Keratinocyte (primary cell): ENCODE results near the gene GRAMD2A. TPM values are rescaled to one million over a fixed set of nuclear protein-coding genes. Genes with fewer than 3 reads are reported as not detected.

Experiments used
- DNase-seq: peaks from one replicate; pipeline ENCODE4 v3.0.0-alpha.2; 2011; ENCODE audit warnings: low read depth, missing footprints, low spot score
- FAIRE-seq: peaks from 2 replicates; lab custom pipeline; 2011; peaks lifted over from hg19 to GRCh38; lab: Jason Lieb, UNC
- H2AFZ ChIP-seq: 2 replicates; pipeline ENCODE4 v1.6.0; 2012; ENCODE audit warnings: low read length, control low read depth, inconsistent platforms; ENCODE audit not compliant: control insufficient read depth
- H3K27ac ChIP-seq: 2 replicates; pipeline ENCODE4 v1.5.1; 2011; ENCODE audit warnings: low read length; ENCODE audit not compliant: control insufficient read depth, insufficient read depth
- H3K27me3 ChIP-seq: 3 replicates; pipeline ENCODE4 v1.6.0; 2011; ENCODE audit warnings: low read length; ENCODE audit not compliant: control insufficient read depth, insufficient read depth; ENCODE audit errors: extremely low read depth
- H3K36me3 ChIP-seq, 2 experiments: 2 replicates in 1 of 2; 3 replicates in 1 of 2; pipeline ENCODE4 v1.5.1; 2011; ENCODE audit warnings: low read length in 2 of 2, mild to moderate bottlenecking in 1 of 2; ENCODE audit not compliant: control insufficient read depth in 2 of 2, insufficient read depth in 2 of 2; ENCODE audit errors: extremely low read depth in 1 of 2
- H3K4me1 ChIP-seq: 3 replicates; pipeline ENCODE4 v1.5.1; 2011; ENCODE audit warnings: low read length; ENCODE audit not compliant: control insufficient read depth, insufficient read depth; ENCODE audit errors: extremely low read depth
- H3K4me2 ChIP-seq: 3 replicates; pipeline ENCODE4 v1.6.0; 2011; ENCODE audit warnings: low read depth, low read length; ENCODE audit not compliant: control insufficient read depth, insufficient read depth; ENCODE audit errors: extremely low read depth
- H3K4me3 ChIP-seq, 3 experiments: fragments of 200-600 bp in 1 of 3; sonication (generic) in 1 of 3; 2 replicates in 2 of 3; 3 replicates in 1 of 3; pipeline ENCODE4 v1.5.1; 2011 to 2016; ENCODE audit warnings: low read length in 3 of 3, mild to moderate bottlenecking in 3 of 3, control low read depth in 2 of 3, inconsistent platforms in 1 of 3, low read depth in 1 of 3, mixed read lengths in 1 of 3, mixed run types in 1 of 3, moderate library complexity in 1 of 3; ENCODE audit not compliant: control insufficient read depth in 2 of 3, insufficient read depth in 2 of 3; ENCODE audit errors: extremely low read depth in 1 of 3
- H3K79me2 ChIP-seq: 2 replicates; pipeline ENCODE4 v1.6.0; 2012; ENCODE audit warnings: low read length; ENCODE audit not compliant: control insufficient read depth, insufficient read depth
- H3K9ac ChIP-seq: 3 replicates; pipeline ENCODE4 v1.6.0; 2011; ENCODE audit warnings: low read length; ENCODE audit not compliant: control insufficient read depth, insufficient read depth; ENCODE audit errors: extremely low read depth
- H3K9me1 ChIP-seq: 3 replicates; pipeline ENCODE4 v1.6.0; 2011; ENCODE audit warnings: low read length; ENCODE audit not compliant: control insufficient read depth, insufficient read depth; ENCODE audit errors: extremely low read depth
- H3K9me3 ChIP-seq: 2 replicates; pipeline ENCODE4 v1.5.1; 2012; ENCODE audit warnings: low read depth, low read length; ENCODE audit not compliant: control insufficient read depth
- H4K20me1 ChIP-seq: 3 replicates; pipeline ENCODE4 v1.6.0; 2011; ENCODE audit warnings: low read length; ENCODE audit not compliant: control insufficient read depth, insufficient read depth; ENCODE audit errors: extremely low read depth
- CTCF ChIP-seq, 3 experiments: IDR thresholded peaks in 1 of 3; conservative IDR thresholded peaks in 1 of 3; optimal IDR thresholded peaks in 1 of 3; 2 replicates in 2 of 3; 3 replicates in 1 of 3; pipeline versions ENCODE3 to v1.5.1; 2011; ENCODE audit warnings: low read length in 3 of 3, mild to moderate bottlenecking in 3 of 3, moderate library complexity in 2 of 3, control low read depth in 1 of 3, inconsistent platforms in 1 of 3; ENCODE audit not compliant: insufficient read depth in 2 of 3; ENCODE audit errors: extremely low read depth in 1 of 3
- EZH2 ChIP-seq: IDR thresholded peaks from one replicate; pipeline ENCODE4 v1.6.1; 2012; ENCODE audit warnings: inconsistent platforms, mild to moderate bottlenecking, low read length, moderate library complexity
- dilution Hi-C: fragments of 300-500 bp; cut with MboI; formaldehyde crosslinking; loops from one replicate; pipeline ENCODE4 v1.7.0; 2020; ENCODE audit warnings: low sequenced_read_pairs; ENCODE audit not compliant: extremely low pct_ligation_motif_present
- polyA minus RNA-seq, 3 experiments: library from RNA; depleted of rRNA, polyadenylated mRNA; stranded (reverse); fragments of >200 nt; gene quantifications; 1 replicate in 1 of 3; 2 replicates in 1 of 3; 3 replicates in 1 of 3; pipeline ENCODE4 v1.2.3, GENCODE V29; 2011
- polyA plus RNA-seq, 5 experiments: library from polyadenylated mRNA; depleted of rRNA in 3 of 5; stranded (reverse) in 3 of 5; stranded (forward) in 1 of 5; unstranded in 1 of 5; fragments of >200 nt; gene quantifications; 1 replicate in 1 of 5; 2 replicates in 3 of 5; 3 replicates in 1 of 5; pipeline versions ENCODE4 v1.2.1 to v1.2.3, GENCODE V29; 2011 to 2012; ENCODE audit warnings: missing spikeins in 2 of 5, low read depth in 1 of 5, low replicate concordance in 1 of 5

Gene GRAMD2A
- 2.5 to 7.8 TPM (median 5.7 TPM) in 3 replicates for polyA plus RNA-seq
- 2.1 TPM for polyA plus RNA-seq (2011; ENCODE audit: low read depth)
- 4.8 and 5.3 TPM in 2 replicates for polyA plus RNA-seq (2011; cell fraction: cytosol; rRNA removed)
- polyA plus RNA-seq (2011; cell fraction: nucleus; rRNA removed): 10.8 and 11.8 TPM in 2 replicates
- polyA plus RNA-seq (2012; ENCODE audit: low replicate concordance): 1.9 and 5.2 TPM in 2 replicates
- 2.4 to 11.3 TPM (median 6.0 TPM) in 3 replicates for polyA minus RNA-seq
- polyA minus RNA-seq (2011; cell fraction: cytosol; rRNA and poly(A)+ RNA removed): 3.3 TPM
- polyA minus RNA-seq (2011; cell fraction: nucleus; rRNA and poly(A)+ RNA removed): 3.3 and 9.9 TPM in 2 replicates

DNA sequence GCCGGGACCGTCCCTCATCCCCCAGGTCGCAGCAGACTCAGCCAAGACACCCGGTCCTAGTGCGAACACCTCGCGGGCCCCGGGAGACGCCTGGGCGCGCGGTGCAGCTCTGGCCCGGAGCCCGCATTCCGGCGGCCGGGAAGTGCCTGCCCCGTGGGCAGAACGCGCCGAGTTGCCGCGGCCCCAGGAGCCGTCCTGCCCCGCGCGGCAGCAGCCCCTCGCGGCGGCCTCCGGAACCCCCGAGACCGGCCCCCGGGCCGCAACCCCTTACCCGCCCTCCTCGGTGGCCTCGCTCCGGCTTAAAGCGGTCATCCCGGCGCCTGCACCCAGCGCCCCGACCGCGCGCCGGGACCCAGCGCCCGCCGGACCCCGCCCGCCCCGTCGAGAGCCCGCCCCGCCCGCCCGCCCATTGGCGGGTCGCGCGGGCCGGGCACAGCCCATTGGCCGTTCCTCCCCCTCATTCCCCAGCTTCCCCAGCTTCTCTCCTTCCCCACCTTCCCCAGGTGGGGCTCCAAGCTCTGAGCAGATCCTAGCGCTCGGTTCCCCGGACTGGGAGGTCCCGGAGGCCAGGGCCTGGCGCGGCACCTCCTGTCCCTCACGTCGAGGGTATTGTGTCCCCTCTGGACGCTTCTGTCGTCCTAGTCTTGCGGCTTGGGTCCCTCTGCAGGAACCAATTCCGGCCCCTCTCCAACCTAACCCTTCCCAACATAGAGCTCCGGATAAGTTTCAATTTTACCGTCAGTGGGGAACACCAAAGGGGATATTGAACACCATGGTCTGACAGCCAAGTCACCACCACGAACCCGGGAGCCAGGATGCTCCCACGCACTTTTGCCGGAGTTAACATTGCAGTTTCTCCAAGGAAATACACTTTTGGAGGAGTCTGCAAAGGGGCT is at the start of gene GRAMD2A:
Gene GRAMD2A (minus strand): TSS at position 328 of the 896 bp plus-strand sequence.
- peaks cover 33 to 44% of the 10 kb centered on the region in 2 experiments for H3K36me3 ChIP-seq
- peak within 1 kb of the TSS; percentile 32 to 68 (median 60) for H3K4me3 ChIP-seq
- H2AFZ ChIP-seq: peak within 1 kb of the TSS; percentile 13
- H3K27ac ChIP-seq: peak within 1 kb of the TSS; percentile 58
- peaks cover 64% of the 10 kb centered on the region for H3K4me1 ChIP-seq
- peak within 1 kb of the TSS; percentile 81 for H3K4me2 ChIP-seq
- H4K20me1 ChIP-seq: peaks cover 32% of the 10 kb centered on the region
- peaks cover 3% of the 10 kb centered on the region for H3K9me1 ChIP-seq
- no peak for DNase-seq
- no peaks in the 10 kb centered on the region for H3K27me3 ChIP-seq
- H3K79me2 ChIP-seq: peaks cover 3% of the 10 kb centered on the region
- dilution Hi-C loops: no loop called here
- FAIRE-seq: no peak
- no peaks in the 10 kb centered on the region for H3K9me3 ChIP-seq
- peak within 1 kb of the TSS; percentile 65 for H3K9ac ChIP-seq
- TF ChIP-seq EZH2 (no peak), CTCF (optimal IDR thresholded peaks at IDR 0.05 in 1 of 3, IDR thresholded peaks at IDR 0.05 in 1 of 3, conservative IDR thresholded peaks at IDR 0.05 in 1 of 3; ENCODE audit: extremely low read depth in 1 of 3, insufficient read depth in 2 of 3, low read length in 3 of 3) (no peak)

DNA sequence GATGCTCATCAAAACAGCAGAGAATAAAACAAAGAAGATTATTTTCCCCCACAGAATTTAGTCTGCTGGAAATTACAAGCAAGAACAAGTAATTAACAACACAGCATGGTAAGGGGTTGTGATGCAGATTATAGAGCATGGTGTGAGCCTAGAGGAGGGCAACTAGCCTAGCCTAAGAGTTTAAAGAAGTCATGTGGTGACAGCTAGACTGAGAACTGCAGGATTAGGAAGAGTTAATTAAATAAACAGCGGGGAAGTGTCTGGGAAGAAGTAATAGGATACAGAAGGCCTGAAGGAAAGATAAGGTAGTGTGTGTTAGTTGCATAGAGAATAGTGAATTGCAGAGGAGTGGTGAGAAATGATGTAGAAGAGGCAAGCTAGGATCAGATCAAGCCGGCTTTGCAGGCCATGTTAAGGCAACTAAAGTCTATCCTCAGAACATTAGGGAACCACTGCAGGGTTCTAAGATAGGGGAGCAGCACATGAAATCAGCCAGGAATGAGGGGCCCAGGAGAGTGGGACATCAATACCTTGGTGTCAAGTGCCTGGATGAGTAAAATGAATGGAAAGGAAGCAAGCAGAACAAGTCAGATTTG is 45.3 kb upstream of the GRAMD2A start:
- FAIRE-seq (no peak), DNase-seq (no peak)
- H3K9ac ChIP-seq: no peak overlapping the region
- dilution Hi-C loops: no loop called here
- H3K4me3 ChIP-seq: no peak overlapping the region
- H3K4me2 ChIP-seq: no peak overlapping the region
- no peak for TF ChIP-seq CTCF (optimal IDR thresholded peaks at IDR 0.05 in 1 of 3, IDR thresholded peaks at IDR 0.05 in 1 of 3, conservative IDR thresholded peaks at IDR 0.05 in 1 of 3; ENCODE audit: extremely low read depth in 1 of 3, insufficient read depth in 2 of 3, low read length in 3 of 3)
- TF ChIP-seq EZH2: no peak
- no peak overlapping the region for H2AFZ ChIP-seq
- H3K79me2 ChIP-seq: no peaks in the 10 kb centered on the region
- no peaks in the 10 kb centered on the region for H3K27me3 ChIP-seq
- peaks cover 11 to 27% of the 10 kb centered on the region in 2 experiments for H3K36me3 ChIP-seq
- no peaks in the 10 kb centered on the region for H3K9me1 ChIP-seq
- H3K4me1 ChIP-seq: peaks cover 4% of the 10 kb centered on the region
- H3K27ac ChIP-seq: no peak overlapping the region
- no peaks in the 10 kb centered on the region for H3K9me3 ChIP-seq
- no peaks in the 10 kb centered on the region for H4K20me1 ChIP-seq
